K562 (cell line): ENCODE measurements around the gene GARIN1A. TPM values are rescaled to one million over a fixed set of nuclear protein-coding genes. Genes with fewer than 3 reads are reported as not detected.

Experiments
- ATF1 ChIP-seq, 2 experiments: fragments of 450-650 bp in 1 of 2; IDR thresholded peaks; 2 replicates each; pipeline ENCODE4 v1.6.1; 2016; ENCODE audit warnings: missing compliant biosample characterization in 1 of 2, missing genetic modification characterization in 1 of 2
- E4F1 ChIP-seq: fragments of 250-450 bp; sonication (Bioruptor Pico); IDR thresholded peaks from 2 replicates; pipeline ENCODE4 v1.5.0; 2021; ENCODE audit warnings: mild to moderate bottlenecking, borderline replicate concordance
- FOXK1 ChIP-seq: sonication (generic); formaldehyde crosslinking; IDR thresholded peaks from 2 replicates; pipeline ENCODE4 v1.8.0; 2022; ENCODE audit warnings: missing genetic modification reagents, mild to moderate bottlenecking, borderline replicate concordance
- FOXO4 ChIP-seq: fragments of 450-650 bp; formaldehyde crosslinking; IDR thresholded peaks from 2 replicates; pipeline ENCODE4 v1.4.0; 2020; ENCODE audit warnings: mild to moderate bottlenecking, moderate library complexity
- KLF1 ChIP-seq: fragments of 450-650 bp; IDR thresholded peaks from 2 replicates; pipeline ENCODE4 v1.6.1; 2016; ENCODE audit warnings: missing genetic modification characterization, missing compliant biosample characterization
- MYNN ChIP-seq, 2 experiments: sonication (generic); formaldehyde crosslinking in 1 of 2; IDR thresholded peaks; 2 replicates each; pipeline versions ENCODE4 v1.5.0 to v1.6.1; 2016 to 2020; ENCODE audit warnings: antibody characterized with exemption in 1 of 2, missing genetic modification reagents in 1 of 2
- RREB1 ChIP-seq: fragments of 250-450 bp; sonication (Bioruptor Pico); IDR thresholded peaks from 2 replicates; pipeline ENCODE4 v1.4.0; 2020
- TBP ChIP-seq: optimal IDR thresholded peaks from 2 replicates; pipeline ENCODE3; 2011; ENCODE audit warnings: low read depth, low read length, improper control_type of control experiment
- ZBTB26 ChIP-seq: fragments of 450-650 bp; formaldehyde crosslinking; IDR thresholded peaks from 2 replicates; pipeline ENCODE4 v1.4.0; 2022; ENCODE audit warnings: missing genetic modification characterization
- ZNF23 ChIP-seq: fragments of 250-450 bp; sonication (Bioruptor Pico); IDR thresholded peaks from 2 replicates; pipeline ENCODE4 v1.4.0; 2020; ENCODE audit warnings: mild to moderate bottlenecking
- ZNF24 ChIP-seq: fragments of 450-650 bp; IDR thresholded peaks from 2 replicates; pipeline ENCODE4 v1.6.1; 2016
- ZNF395 ChIP-seq: fragments of 200-800 bp; sonication (Bioruptor generic); IDR thresholded peaks from 2 replicates; pipeline ENCODE4 v1.6.1; 2017; ENCODE audit warnings: missing genetic modification characterization, missing compliant biosample characterization
- ZNF436 ChIP-seq: fragments of 250-450, 450-650 bp; sonication (Bioruptor Pico); formaldehyde crosslinking; IDR thresholded peaks from 2 replicates; pipeline ENCODE4 v1.7.0; 2020; ENCODE audit warnings: mild to moderate bottlenecking
- ZNF696 ChIP-seq: fragments of 250-450 bp; sonication (Bioruptor Pico); conservative IDR thresholded peaks from 2 replicates; pipeline ENCODE4 v1.4.0; 2020; ENCODE audit warnings: mild to moderate bottlenecking, moderate library complexity
- ZNF707 ChIP-seq: fragments of 250-450 bp; sonication (Bioruptor Pico); conservative IDR thresholded peaks from 2 replicates; pipeline ENCODE4 v1.8.0; 2022; ENCODE audit warnings: inconsistent platforms, mild to moderate bottlenecking, moderate library complexity
- polyA plus RNA-seq, 8 experiments: library from polyadenylated mRNA; depleted of rRNA in 4 of 8; stranded (reverse) in 5 of 8; unstranded in 3 of 8; fragments of >200 nt; fragmentation: Nextera tagmentation in 2 of 8; fragmentation: Illumina TruSeq in 1 of 8; extraction: Ambion mirVana in 2 of 8; extraction: Trizol in 1 of 8; gene quantifications; 2 replicates each; pipeline versions ENCODE4 v1.2.1 to v1.2.3, GENCODE V29; 2011 to 2014; ENCODE audit warnings: inconsistent platforms in 1 of 8, missing spikeins in 1 of 8
- total RNA-seq, 7 experiments: library from RNA; depleted of rRNA in 6 of 7; stranded (reverse); fragments of >200 nt in 6 of 7; fragmentation: Illumina TruSeq in 2 of 7; extraction: Trizol in 2 of 7; gene quantifications; 2 replicates each; pipeline versions ENCODE4 v1.2.1 to v1.2.3, GENCODE V29; 2011 to 2021; ENCODE audit warnings: low replicate concordance in 1 of 7

Gene GARIN1A
- total and polyA plus RNA-seq, 9 of the 15 experiments (the other 6 are each of a cell fraction or from before 2014, with no cell fraction given), result 0.01 to 0.41 (median 0.04) TPM; not detected in 3

- TF ChIP-seq ZNF395 (CRISPR knock-in tag), result no peak
- TF ChIP-seq FOXO4 (CRISPR knock-in tag), result no peak
- TF ChIP-seq ZNF696 (CRISPR knock-in tag), result no peak
- TF ChIP-seq RREB1 (CRISPR knock-in tag), result no peak
- no peak for TF ChIP-seq ZBTB26
- TF ChIP-seq E4F1, result no peak
- no peak for TF ChIP-seq TBP
- no peak for TF ChIP-seq ZNF24
- no peak for TF ChIP-seq KLF1 (tag)
- TF ChIP-seq MYNN (IDR thresholded peaks at IDR 0.05), result no peak
- no peak for TF ChIP-seq MYNN (CRISPR knock-in tag; IDR thresholded peaks at IDR 0.05)
- no peak for TF ChIP-seq ATF1 (CRISPR knock-in tag; IDR thresholded peaks at IDR 0.05)
- no peak for TF ChIP-seq ATF1 (tag; IDR thresholded peaks at IDR 0.05)
- TF ChIP-seq ZNF707 (CRISPR knock-in tag), result no peak
- no peak for TF ChIP-seq ZNF436
- TF ChIP-seq FOXK1 (CRISPR knock-in tag), result peak; percentile 19; the same call in 1 of the 2 replicates
- no peak for TF ChIP-seq ZNF23 (CRISPR knock-in tag)
Measured at GRCh38 chr7:128672927-128673517, 930 bp downstream of the GARIN1A start (continued).
